ENCODE measurements around the gene GRID1.

DNA sequence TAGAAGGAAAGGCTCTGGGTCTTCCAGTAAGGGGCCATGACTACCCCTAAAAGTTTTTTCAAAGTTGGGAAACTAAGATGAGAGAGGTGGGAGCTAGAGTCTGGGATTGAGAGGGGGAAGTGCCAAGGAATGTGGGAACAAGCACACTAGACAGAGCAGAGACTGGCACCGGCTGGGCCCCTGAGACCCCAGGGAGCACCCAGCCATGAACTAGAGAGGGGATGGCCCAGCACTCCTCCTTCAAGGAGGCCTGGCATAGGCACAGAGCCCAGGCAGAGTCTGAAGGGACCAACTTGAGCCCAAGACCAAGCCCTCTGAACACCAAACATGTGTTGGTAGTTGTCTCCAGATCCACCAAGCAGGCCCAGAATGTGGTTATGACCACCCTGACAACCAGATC lies 119.0 kb downstream of the GRID1 start:
- TF ChIP-seq EP300 (IDR thresholded peaks at IDR 0.05; ENCODE audit: low read depth) (no peak), POLR2AphosphoS5 (IDR thresholded peaks at IDR 0.05) (no peak)
- TF ChIP-seq, protein P1, sequence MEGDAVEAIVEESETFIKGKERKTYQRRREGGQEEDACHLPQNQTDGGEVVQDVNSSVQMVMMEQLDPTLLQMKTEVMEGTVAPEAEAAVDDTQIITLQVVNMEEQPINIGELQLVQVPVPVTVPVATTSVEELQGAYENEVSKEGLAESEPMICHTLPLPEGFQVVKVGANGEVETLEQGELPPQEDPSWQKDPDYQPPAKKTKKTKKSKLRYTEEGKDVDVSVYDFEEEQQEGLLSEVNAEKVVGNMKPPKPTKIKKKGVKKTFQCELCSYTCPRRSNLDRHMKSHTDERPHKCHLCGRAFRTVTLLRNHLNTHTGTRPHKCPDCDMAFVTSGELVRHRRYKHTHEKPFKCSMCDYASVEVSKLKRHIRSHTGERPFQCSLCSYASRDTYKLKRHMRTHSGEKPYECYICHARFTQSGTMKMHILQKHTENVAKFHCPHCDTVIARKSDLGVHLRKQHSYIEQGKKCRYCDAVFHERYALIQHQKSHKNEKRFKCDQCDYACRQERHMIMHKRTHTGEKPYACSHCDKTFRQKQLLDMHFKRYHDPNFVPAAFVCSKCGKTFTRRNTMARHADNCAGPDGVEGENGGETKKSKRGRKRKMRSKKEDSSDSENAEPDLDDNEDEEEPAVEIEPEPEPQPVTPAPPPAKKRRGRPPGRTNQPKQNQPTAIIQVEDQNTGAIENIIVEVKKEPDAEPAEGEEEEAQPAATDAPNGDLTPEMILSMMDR (IDR thresholded peaks at IDR 0.05), result no peak
